ENCODE measurements around the gene ERF.

The ERF gene

GRCh38 chr19:42200116-42200715, 54.7 kb downstream of the ERF start:
- Histone ChIP-seq H3K4me3 (ENCODE audit: low read depth, low read length) (no peak overlapping the region), H3K27me3 (ENCODE audit: control insufficient read depth, insufficient read depth, low read length) (no peaks in the 10 kb centered on the region), H2AFZ (no peak overlapping the region), H3K9ac (no peak overlapping the region), H3K79me2 (peaks cover 30% of the 10 kb centered on the region), H3K9me3 (ENCODE audit: control insufficient read depth, low read length) (no peaks in the 10 kb centered on the region), H3K4me2 (ENCODE audit: low read length) (no peak overlapping the region), H3K36me3 (ENCODE audit: control insufficient read depth, insufficient read depth, low read length) (no peaks in the 10 kb centered on the region), H3K4me1 (peaks cover 5% of the 10 kb centered on the region), H3K27ac (no peak overlapping the region)
- TF ChIP-seq CTCF (IDR thresholded peaks at IDR 0.05) = no peak

GRCh38 chr19:42199440-42200115, 55.4 kb downstream of the ERF start:
- Histone ChIP-seq H3K9ac (no peak overlapping the region), H3K27ac (no peak overlapping the region), H2AFZ (no peak overlapping the region), H3K4me1 (peaks cover 5% of the 10 kb centered on the region), H3K4me2 (ENCODE audit: low read length) (no peak overlapping the region), H3K36me3 (ENCODE audit: control insufficient read depth, insufficient read depth, low read length) (no peaks in the 10 kb centered on the region), H3K4me3 (ENCODE audit: low read depth, low read length) (no peak overlapping the region), H3K27me3 (ENCODE audit: control insufficient read depth, insufficient read depth, low read length) (no peaks in the 10 kb centered on the region), H3K79me2 (peaks cover 25% of the 10 kb centered on the region), H3K9me3 (ENCODE audit: control insufficient read depth, low read length) (no peaks in the 10 kb centered on the region)
- no peak for TF ChIP-seq CTCF (IDR thresholded peaks at IDR 0.05)

GRCh38 chr19:42198676-42199439, 56.1 kb downstream of the ERF start:
- Histone ChIP-seq H3K4me2 (ENCODE audit: low read length) (no peak overlapping the region), H3K27ac (no peak overlapping the region), H3K36me3 (ENCODE audit: control insufficient read depth, insufficient read depth, low read length) (no peaks in the 10 kb centered on the region), H3K9ac (no peak overlapping the region), H2AFZ (no peak overlapping the region), H3K27me3 (ENCODE audit: control insufficient read depth, insufficient read depth, low read length) (no peaks in the 10 kb centered on the region), H3K4me3 (ENCODE audit: low read depth, low read length) (no peak overlapping the region), H3K79me2 (peaks cover 21% of the 10 kb centered on the region), H3K4me1 (peaks cover 4% of the 10 kb centered on the region), H3K9me3 (ENCODE audit: control insufficient read depth, low read length) (no peaks in the 10 kb centered on the region)
- TF ChIP-seq CTCF (IDR thresholded peaks at IDR 0.05) = no peak
